A673 (cell line): ENCODE data around the gene CFLAR. TPM values are rescaled to one million over a fixed set of nuclear protein-coding genes. Genes with fewer than 3 reads are reported as not detected.

Source experiments
- BruUV-seq: library from RNA; stranded (reverse); fragments of 400-500 nt; replicated peaks from 2 replicates; lab custom pipeline; 2021; lab: Mats Ljungman, UMichigan
- CTCF ChIA-PET: fragments of 300-600 bp; sonication (Branson Sonifier 250); formaldehyde crosslinking; loops from one replicate; lab custom pipeline; 2022; ENCODE audit warnings: antibody characterized with exemption; lab: Charles Lee
- POLR2A ChIA-PET: fragments of 300-600 bp; sonication (Branson Sonifier 250); formaldehyde crosslinking; loops from one replicate; lab custom pipeline; 2022; ENCODE audit warnings: antibody characterized with exemption; ENCODE audit not compliant: low non-redundant PET; lab: Charles Lee
- DNase-seq: peaks from one replicate; pipeline ENCODE4 v3.0.0-alpha.2; 2015; ENCODE audit warnings: low spot score
- H3K27ac ChIP-seq: fragments of 200-600 bp; sonication (generic); 2 replicates; pipeline ENCODE4 v1.5.1; 2016; ENCODE audit warnings: mixed run types, low read depth, mild to moderate bottlenecking, mixed read lengths, antibody characterized with exemption, low read length; ENCODE audit not compliant: poor library complexity, severe bottlenecking
- H3K27me3 ChIP-seq: fragments of 200-600 bp; sonication (generic); replicated peaks from 2 replicates; pipeline ENCODE4 v1.6.1; 2017; ENCODE audit warnings: mixed run types, low read depth, mild to moderate bottlenecking, mixed read lengths, antibody characterized with exemption, low read length; ENCODE audit not compliant: insufficient read depth, poor library complexity
- H3K36me3 ChIP-seq: fragments of 200-600 bp; sonication (generic); 2 replicates; pipeline ENCODE4 v1.6.1; 2016; ENCODE audit warnings: mixed run types, mild to moderate bottlenecking, mixed read lengths, antibody characterized with exemption, low read length; ENCODE audit not compliant: insufficient read depth, poor library complexity, severe bottlenecking
- H3K4me1 ChIP-seq: fragments of 200-600 bp; sonication (generic); 2 replicates; pipeline ENCODE4 v1.6.1; 2017; ENCODE audit warnings: mixed run types, mild to moderate bottlenecking, mixed read lengths, antibody characterized with exemption, low read length; ENCODE audit not compliant: insufficient read depth, poor library complexity, severe bottlenecking
- H3K4me3 ChIP-seq: fragments of 200-600 bp; sonication (generic); 2 replicates; pipeline ENCODE4 v1.5.1; 2016; ENCODE audit warnings: low read depth, mixed run types, mild to moderate bottlenecking, mixed read lengths, low read length; ENCODE audit not compliant: poor library complexity, severe bottlenecking
- H3K9me3 ChIP-seq: fragments of 200-600 bp; sonication (generic); 2 replicates; pipeline ENCODE4 v1.6.1; 2016; ENCODE audit warnings: mixed run types, low read depth, mild to moderate bottlenecking, mixed read lengths, antibody characterized with exemption, low read length; ENCODE audit not compliant: poor library complexity, severe bottlenecking
- EZH2 ChIP-seq: fragments of 200-600 bp; sonication (generic); IDR thresholded peaks from 2 replicates; pipeline ENCODE4 v1.6.1; 2017; ENCODE audit warnings: borderline replicate concordance, low read depth, mild to moderate bottlenecking, mixed read lengths, antibody characterized with exemption, low read length; ENCODE audit not compliant: poor library complexity, severe bottlenecking
- intact Hi-C: fragments of 100-400 bp; cut with micrococcal nuclease; formaldehyde crosslinking; loops from one replicate; pipeline ENCODE4 v1.10.0; 2022; ENCODE audit not compliant: unreplicated experiment
- total RNA-seq: library from RNA; stranded (reverse); gene quantifications from 2 replicates; pipeline ENCODE4 v1.2.3, GENCODE V29; 2021
- TF ChIP-seq, protein P1 (sequence below): fragments of 300-800, 200-600 bp; sonication (generic); conservative IDR thresholded peaks from 2 replicates; pipeline ENCODE4 v1.5.1; 2017; ENCODE audit warnings: low read depth, mild to moderate bottlenecking, antibody characterized with exemption, low read length, moderate library complexity, mixed read lengths

Gene CFLAR
- total RNA-seq, 1 experiment from 2014 or later = 55.1 TPM

GRCh38 chr2:201111096-201111495 lies 4.9 kb upstream of the CFLAR start:
- DNase-seq = no peak
- intact Hi-C loops = loop anchor here (10.0 kb wide), 1 partner anchor 296 kb away; the partner anchor contains the start of gene BZW1
- Histone ChIP-seq H3K27me3 (no peaks in the 10 kb centered on the region), H3K4me3 (no peak overlapping the region), H3K36me3 (no peaks in the 10 kb centered on the region), H3K9me3 (no peaks in the 10 kb centered on the region), H3K4me1 (no peaks in the 10 kb centered on the region), H3K27ac (no peak overlapping the region)
- CTCF ChIA-PET = no interaction called here
- POLR2A ChIA-PET = interaction anchor here (0.7 kb wide), 1 partner anchor 84 kb away, joined by 7 read pairs; no protein-coding TSS in a partner anchor
- TF ChIP-seq, protein P1, sequence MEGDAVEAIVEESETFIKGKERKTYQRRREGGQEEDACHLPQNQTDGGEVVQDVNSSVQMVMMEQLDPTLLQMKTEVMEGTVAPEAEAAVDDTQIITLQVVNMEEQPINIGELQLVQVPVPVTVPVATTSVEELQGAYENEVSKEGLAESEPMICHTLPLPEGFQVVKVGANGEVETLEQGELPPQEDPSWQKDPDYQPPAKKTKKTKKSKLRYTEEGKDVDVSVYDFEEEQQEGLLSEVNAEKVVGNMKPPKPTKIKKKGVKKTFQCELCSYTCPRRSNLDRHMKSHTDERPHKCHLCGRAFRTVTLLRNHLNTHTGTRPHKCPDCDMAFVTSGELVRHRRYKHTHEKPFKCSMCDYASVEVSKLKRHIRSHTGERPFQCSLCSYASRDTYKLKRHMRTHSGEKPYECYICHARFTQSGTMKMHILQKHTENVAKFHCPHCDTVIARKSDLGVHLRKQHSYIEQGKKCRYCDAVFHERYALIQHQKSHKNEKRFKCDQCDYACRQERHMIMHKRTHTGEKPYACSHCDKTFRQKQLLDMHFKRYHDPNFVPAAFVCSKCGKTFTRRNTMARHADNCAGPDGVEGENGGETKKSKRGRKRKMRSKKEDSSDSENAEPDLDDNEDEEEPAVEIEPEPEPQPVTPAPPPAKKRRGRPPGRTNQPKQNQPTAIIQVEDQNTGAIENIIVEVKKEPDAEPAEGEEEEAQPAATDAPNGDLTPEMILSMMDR = no peak
- no peak for TF ChIP-seq EZH2
- BruUV-seq = no TSS peak

DNA sequence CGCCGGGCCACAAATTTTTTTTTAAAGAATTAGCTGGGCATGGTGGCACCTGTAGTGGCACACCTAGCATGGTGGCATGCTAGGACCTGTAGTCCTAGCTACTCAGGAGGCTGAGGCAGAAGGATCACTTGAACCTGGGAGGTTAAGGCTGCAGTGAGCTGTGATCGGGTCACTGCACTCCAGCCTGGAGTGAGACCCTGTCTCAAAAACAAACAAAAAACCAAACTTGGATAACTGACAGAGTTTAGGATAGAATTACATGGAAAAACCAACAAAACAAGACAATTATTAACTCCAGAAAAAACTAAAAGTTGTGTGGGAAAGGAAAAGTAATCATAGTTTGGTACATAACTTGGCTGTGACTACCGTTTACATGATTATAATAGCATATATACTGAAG lies 1.6 kb upstream of the CFLAR start:
- CTCF ChIA-PET = no interaction called here
- BruUV-seq = no TSS peak
- no peaks in the 10 kb centered on the region for H3K27me3 ChIP-seq
- H3K9me3 ChIP-seq = no peaks in the 10 kb centered on the region
- intact Hi-C loops = loop anchor here (10.0 kb wide), 1 partner anchor 300 kb away; the partner anchor contains the start of gene BZW1
- no peak for DNase-seq
- H3K4me3 ChIP-seq = no peak overlapping the region
- H3K4me1 ChIP-seq = peaks cover 3% of the 10 kb centered on the region
- H3K36me3 ChIP-seq = no peaks in the 10 kb centered on the region
- POLR2A ChIA-PET = no interaction called here
- TF ChIP-seq, protein P1 = no peak
- TF ChIP-seq EZH2 = no peak
- no peak overlapping the region for H3K27ac ChIP-seq

GRCh38 chr2:201114846-201115245 lies 1.1 kb upstream of the CFLAR start:
- DNase-seq = no peak
- H3K27ac ChIP-seq = no peak overlapping the region
- BruUV-seq = TSS peak; percentile 63

More at GRCh38 chr2:201114846-201115245, 1.1 kb upstream of the CFLAR start:
- peaks cover 8% of the 10 kb centered on the region for H3K4me1 ChIP-seq
- no peaks in the 10 kb centered on the region for H3K9me3 ChIP-seq
- POLR2A ChIA-PET = no interaction called here
- no peaks in the 10 kb centered on the region for H3K27me3 ChIP-seq
- H3K36me3 ChIP-seq = no peaks in the 10 kb centered on the region
- TF ChIP-seq, protein P1 = no peak
- TF ChIP-seq EZH2 = no peak
- H3K4me3 ChIP-seq = no peak overlapping the region
- CTCF ChIA-PET = no interaction called here
- intact Hi-C loops = loop anchor here (5.0 to 10.0 kb wide), 2 partner anchors 43 to 300 kb away; partner anchors contain the start of genes BZW1, HYCC2 and NDUFB3
